HG03565 (cell line): Measurements from ENCODE around the gene CACNB4.
"Not testable (repeated sequence)": the region's sequence is repeated elsewhere in the genome, so short reads cannot be mapped to it uniquely, and the experiment has no call there.

ENCODE experiments used
- ATAC-seq: cut with Tn5 transposase; IDR thresholded peaks from one replicate; pipeline ENCODE4 v1.9.1; 2021; ENCODE audit warnings: mild to moderate bottlenecking, moderate library complexity; ENCODE audit not compliant: unreplicated experiment

The CACNB4 gene

DNA sequence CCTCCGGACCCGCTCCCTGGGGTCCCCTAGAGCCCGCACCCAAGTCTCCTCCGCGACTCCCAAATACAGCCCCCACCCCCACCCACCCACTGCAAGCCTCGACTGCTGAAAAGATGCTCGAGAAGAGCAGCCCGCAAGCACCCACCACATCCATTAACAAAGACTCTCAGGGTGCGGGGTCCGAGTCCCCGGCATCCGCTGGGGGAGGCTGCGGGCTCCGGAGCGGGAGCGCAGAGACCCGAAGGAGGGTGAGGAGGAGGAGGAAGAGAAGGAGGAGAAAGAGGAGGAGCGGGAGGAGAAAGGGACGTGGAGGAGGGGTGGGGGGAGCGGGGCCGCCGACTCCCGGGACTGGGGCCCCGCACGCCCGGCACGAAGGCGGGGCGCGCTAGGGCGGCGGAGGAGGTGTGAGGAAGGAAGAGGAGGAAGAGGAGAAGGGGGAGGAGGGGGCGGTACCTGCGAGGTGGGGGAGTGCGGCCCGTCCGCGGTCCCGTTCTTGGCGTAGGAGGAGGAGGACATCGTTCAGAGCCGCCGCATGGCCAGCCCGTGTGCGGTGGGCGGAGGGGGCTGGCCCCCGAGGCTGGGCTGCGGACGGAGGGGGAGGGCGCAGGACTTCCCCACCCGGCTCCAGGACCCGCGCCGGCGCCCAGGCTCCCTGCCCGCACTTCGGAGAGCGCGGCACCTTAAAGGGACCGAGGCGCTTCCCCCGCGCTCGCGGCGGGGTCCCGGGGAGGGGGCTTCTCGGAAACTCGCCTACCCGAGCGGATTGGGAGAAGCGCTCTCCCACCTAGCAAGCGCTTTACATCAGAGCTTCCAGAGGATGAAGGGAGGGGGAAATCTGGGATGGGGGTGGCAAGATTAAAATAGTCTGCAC is at the start of gene CACNB4:
TSS of gene CACNB4 (minus strand) at position 549 of the 871 bp plus-strand sequence.
- ATAC-seq: no peak

GRCh38 chr2:152134488-152135280 is 35.8 kb upstream of the CACNB4 start:
- peak; percentile 75 for ATAC-seq

DNA sequence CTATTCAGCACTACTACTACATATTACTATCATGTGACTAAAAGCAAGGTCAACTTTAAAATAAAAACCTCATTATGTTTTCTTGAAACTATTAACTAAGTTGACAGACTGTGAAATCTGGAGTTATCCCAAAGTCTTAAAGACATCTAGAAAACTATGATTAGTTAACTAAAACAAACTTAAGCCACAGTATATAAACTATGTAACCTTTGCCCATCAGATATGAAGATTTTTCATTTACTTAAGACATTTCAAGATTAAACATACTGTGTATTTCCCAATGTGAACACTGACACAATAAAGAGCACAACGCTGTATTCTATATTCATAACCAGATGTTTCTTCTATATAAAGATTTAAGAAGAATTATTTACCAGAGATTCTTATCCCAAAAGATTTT is 33.5 kb upstream of the CACNB4 start:
- ATAC-seq: no peak

DNA sequence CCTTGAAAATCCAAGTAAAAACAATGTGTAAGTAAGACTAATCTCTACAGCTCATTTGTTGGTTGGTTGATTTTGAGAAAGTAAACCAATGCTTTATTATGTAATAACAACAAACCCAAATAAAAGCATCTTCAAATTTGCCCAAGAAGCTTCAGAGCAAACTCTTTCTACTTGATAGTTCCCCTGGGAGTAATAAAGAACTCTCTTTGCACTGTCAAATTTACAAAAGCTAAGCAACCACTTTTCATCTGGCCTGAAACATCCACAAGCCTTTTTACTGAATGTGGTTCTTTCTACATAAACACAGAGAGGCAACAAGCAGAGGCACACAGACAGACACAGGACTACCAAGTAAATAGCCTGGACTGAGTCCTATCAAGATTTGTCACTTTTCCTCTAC is 28.8 kb upstream of the CACNB4 start:
- no peak for ATAC-seq

GRCh38 chr2:152126664-152127063 is 27.8 kb upstream of the CACNB4 start:
- ATAC-seq: no peak

DNA sequence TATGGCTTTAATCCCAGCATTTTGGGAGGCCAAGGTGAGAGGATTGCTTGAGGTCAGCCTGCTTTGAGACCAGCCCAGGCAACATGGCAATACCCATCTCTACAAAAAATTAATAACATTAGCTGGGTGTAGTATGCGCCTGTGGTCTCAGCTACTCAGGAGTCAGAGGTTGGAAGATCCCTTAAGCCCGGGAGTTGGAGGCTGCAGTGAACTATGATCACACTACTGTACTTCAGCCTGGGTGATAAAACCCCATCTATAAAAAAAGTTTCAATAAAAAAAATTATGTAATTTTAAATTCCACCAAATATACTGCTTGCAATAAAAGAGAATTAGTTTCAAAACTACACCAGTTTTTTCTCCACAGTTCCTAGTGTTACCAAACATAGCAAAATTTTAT is 23.3 kb upstream of the CACNB4 start:
- ATAC-seq: no peak

- ATAC-seq: no peak
These were observed 21.6 kb upstream of the CACNB4 start for GRCh38 chr2:152120430-152120829.

- no peak for ATAC-seq
These were observed 17.1 kb upstream of the CACNB4 start for GRCh38 chr2:152115952-152116351.

DNA sequence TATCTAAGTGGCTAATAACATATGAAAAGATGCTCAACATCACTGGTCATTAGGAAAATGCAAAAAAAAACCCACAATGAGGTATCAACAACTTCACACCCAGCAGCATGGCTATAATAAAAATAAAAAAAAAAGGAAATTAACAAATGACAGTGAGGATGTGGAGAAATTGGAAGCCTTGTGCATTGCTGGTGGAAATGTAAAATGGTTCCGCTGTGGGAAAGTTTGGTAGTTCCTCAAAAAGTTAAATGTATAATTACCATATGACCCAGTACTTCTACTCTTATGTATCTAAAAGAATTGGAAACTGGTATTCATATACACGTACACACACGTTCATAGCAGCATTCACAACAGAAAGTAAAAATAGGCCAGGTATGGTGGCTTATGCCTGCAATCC is 15.5 kb upstream of the CACNB4 start:
- ATAC-seq: no peak

GRCh38 chr2:152107140-152107539 is 8.3 kb upstream of the CACNB4 start:
- ATAC-seq: not testable (repeated sequence)

DNA sequence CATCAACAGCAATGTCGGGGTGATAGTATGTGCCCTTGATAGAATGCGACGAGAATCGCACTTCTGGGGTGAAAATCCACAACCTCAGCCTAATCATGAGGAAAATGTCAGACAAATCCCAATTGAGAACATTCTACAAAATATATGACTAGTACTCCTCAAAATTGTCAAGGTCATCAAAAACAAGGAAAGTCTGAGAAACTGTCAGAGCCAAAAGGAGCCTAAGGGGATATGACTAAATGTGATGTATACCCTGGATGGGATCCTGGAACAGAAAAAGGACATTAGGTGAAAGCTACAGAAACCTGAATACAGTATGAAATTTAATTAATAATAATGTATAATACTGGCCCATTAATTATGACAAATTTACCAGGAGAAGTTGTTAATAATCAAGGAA is 7.6 kb upstream of the CACNB4 start:
- no peak for ATAC-seq

DNA sequence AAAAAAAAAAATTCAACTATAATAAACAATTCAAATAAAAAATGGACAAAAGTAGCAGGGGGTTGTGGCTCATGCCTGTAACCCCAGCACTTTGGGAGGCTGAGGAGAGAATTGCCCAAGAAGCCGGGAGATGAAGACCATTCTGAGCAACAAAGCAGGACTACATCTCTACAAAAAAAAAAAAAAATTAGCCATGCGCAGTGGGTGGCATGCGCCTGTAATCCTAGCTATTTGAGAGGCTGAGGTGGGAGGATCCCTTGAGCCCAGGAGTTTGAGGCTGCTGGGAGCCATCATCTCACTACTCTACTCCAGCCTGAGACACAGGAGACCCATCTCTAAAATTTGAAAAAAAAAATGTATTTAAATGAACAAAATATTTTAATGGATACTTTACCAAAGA is 4.4 kb upstream of the CACNB4 start:
- ATAC-seq: no peak

- no peak for ATAC-seq
These were observed 2.1 kb upstream of the CACNB4 start for GRCh38 chr2:152100961-152101360.

- ATAC-seq: no peak
These were observed 665 bp upstream of the CACNB4 start for GRCh38 chr2:152099367-152100050.

GRCh38 chr2:152097801-152098495 is 896 bp downstream of the CACNB4 start:
- no peak for ATAC-seq

DNA sequence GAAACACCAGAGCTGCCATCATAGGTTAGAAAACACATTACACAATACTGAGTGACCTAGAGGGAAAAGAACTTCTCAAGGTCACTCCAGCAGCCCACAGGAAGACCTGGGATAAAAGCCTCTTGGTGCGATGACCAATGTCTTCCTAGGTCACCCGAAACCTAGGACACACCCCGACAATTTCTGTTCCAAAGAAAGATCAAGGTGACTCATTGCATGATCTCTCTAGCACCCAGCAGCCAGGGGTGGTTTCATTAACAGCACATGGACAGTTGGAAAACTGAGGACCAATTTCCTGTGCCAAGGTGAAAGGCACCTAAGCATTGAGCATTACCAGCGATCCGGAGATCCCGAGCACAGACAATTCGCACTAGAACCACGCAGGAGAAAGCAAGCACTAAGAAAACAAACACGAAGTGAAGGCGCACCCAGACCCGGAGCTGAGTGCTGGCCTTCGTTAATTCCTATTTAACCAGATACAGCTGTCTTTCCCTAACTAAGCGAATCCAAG is 1.5 kb downstream of the CACNB4 start:
- ATAC-seq: no peak

GRCh38 chr2:152095146-152095545 is 3.7 kb downstream of the CACNB4 start:
- no peak for ATAC-seq

DNA sequence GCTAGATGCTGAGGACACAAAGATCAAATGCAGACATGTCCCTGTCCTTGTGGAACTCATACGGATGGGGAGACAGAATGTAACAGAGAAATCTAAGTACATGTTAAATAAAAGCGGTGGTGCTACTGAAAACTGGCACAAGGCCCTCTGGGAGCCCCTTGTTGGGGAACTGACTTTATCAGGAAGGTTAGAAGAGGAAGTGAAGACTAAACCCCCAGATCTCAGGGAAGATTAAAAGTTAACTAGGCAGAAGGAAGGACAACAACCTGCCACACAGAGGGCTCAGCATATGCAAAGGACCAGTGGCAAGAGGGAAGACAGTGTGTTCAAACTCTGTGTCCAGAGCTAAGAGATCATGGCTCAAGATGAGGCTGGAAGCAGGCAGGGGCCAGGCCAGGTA is 4.8 kb downstream of the CACNB4 start:
- ATAC-seq: no peak

DNA sequence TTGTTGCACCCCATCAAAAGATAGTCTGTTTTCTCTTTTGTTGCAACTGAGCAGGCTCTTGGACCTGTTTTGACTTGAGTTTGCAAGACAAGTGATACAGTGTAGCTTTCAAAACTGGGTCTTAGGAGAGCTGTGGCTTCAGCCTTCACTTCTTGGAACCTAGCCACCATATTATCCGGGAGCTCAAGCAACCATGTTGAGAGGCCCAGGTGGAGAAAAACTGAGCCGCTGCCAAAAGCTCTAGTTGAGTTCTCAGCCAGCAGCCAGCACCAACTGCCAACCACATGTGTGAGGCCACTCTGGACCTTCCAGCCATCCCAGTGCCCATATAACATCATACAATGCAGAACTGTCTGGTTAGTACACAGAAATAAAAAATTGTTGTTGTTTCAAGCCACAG is 5.4 kb downstream of the CACNB4 start:
- no peak for ATAC-seq

- no peak for ATAC-seq
These were observed 6.7 kb downstream of the CACNB4 start for GRCh38 chr2:152092095-152092494.

GRCh38 chr2:152090726-152091125 is 8.1 kb downstream of the CACNB4 start:
- not testable (repeated sequence) for ATAC-seq
